ENCODE results near the gene PTPRG.

The PTPRG gene

DNA sequence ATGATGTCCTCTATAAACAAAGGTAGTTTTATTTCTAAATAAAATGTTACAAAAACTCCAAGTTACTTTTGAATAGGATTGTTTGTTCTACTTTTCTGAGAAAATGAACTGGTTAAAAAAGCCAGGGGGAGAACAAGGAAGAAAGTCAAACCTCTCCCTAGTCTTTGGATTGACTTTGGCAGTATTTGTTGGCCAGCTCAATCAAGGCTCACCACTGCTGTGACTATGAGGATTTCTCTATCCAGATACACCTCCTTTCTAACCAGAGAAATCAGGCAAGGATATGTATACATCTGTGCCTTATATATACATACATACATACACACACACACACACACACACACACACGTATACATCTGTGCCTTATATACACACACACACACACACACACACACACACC lies 704.2 kb downstream of the PTPRG start:
- no peak for DNase-seq (ENCODE audit: low read depth in 3 of 3)

GRCh38 chr3:62266668-62267283 lies 705.4 kb downstream of the PTPRG start:
- no peak for DNase-seq (ENCODE audit: low read depth in 3 of 3)

GRCh38 chr3:62276658-62277180 lies 715.3 kb downstream of the PTPRG start:
- DNase-seq (ENCODE audit: low read depth in 3 of 3): no peak

DNA sequence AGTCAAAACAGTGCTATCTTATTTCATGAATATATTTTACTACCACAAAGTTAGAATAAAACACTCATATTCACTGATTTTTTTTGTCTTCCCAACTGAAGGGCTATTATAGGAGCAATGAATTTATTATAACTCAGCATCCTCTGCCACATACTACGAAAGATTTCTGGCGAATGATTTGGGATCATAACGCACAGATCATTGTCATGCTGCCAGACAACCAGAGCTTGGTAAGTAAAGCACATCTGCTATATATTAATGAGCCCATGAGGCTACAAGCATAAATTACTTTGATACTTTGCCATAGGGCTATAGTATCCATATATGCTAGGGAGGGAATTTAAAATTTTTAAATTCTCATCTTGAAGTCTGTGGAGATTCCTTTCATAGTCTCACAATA lies 716.1 kb downstream of the PTPRG start:
- no peak for DNase-seq (ENCODE audit: low read depth in 3 of 3)

- no peak for DNase-seq (ENCODE audit: low read depth in 3 of 3)
Observed at GRCh38 chr3:62277986-62278385, 716.6 kb downstream of the PTPRG start.

DNA sequence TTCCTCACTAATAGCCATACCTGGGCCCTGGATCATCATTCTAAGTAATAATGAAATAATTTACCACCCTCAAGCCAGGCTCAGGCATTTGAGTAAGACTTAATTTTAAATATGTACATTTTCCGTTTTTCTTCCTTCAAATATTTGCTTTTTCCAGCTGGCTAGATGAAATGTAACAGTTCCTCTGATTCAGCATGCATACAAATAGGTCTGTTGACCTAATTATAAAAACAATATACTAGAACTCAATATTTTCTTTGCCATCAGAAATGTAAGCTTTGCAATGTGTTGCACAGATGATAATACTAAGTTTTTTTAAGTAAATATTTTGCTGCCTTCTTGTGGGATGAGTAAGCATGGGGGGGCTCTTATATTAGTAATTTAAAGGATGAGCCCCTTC lies 720.4 kb downstream of the PTPRG start:
- DNase-seq (ENCODE audit: low read depth in 3 of 3): no peak

DNA sequence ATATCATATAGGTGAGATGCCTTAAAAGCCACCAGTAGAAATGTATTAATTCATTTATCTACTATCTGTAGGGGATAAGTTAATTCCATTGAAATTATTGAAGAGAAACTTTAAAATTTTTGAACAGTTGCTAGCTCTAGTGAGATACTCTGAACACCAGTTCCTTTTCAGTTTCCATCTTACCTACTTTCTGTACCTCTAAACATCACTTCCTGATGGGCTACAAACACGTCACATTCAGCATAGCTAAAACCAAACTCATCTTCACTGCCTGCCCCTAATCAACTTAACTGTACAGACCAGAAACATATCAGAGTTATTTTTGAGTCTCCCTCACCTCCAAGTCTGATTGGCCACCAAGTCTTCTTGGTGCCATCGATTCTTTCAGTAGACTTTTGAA lies 723.1 kb downstream of the PTPRG start:
- DNase-seq (ENCODE audit: low read depth in 3 of 3): no peak

DNA sequence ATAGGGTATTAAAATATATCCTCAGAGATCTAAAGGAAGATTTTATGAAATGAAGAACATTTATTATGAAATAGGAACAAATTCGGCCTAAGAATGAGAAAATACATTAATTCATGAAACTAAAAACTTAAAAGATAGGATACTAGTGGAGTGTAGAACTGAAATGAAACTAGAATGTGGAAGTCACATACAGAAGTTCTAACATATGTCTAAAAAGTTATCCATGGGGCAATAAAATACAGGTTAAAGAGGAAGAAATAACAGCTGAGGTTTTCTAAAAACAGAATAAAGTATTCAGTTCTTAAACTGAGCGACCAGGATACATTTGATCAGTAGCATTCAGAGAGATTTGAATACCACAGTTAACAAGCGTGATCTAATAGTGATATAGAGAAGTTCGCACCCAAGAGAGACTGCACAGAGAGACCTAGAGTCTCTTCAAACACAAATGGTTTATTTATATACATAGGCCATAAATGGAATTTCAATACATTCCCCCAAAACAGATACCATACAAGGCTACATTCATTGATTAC lies 726.1 kb downstream of the PTPRG start:
- no peak for DNase-seq (ENCODE audit: low read depth in 3 of 3)

DNA sequence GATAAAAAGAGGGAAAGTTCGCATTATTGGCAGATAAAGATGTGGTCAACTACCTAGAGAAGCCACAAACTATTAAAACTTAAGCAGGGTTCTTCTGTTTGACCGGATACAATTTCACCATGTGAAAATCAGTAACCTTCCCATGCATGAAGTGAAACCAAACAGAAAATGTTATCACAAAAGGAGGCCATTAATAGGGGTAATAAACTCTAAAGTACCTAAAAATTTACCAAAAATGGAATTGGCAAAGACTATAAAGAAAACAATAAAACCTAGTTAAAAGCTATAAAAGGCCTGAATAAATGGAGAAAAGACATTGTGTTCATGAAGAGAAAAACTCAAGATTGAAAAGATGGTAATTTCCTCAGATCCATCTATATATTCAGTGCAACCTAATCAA lies 728.6 kb downstream of the PTPRG start:
- no peak for DNase-seq (ENCODE audit: low read depth in 3 of 3)

GRCh38 chr3:62293051-62293780 lies 731.8 kb downstream of the PTPRG start:
- no peak for DNase-seq (ENCODE audit: low read depth in 3 of 3)

GRCh38 chr3:62295571-62295970 lies 734.2 kb downstream of the PTPRG start:
- DNase-seq (ENCODE audit: low read depth in 3 of 3): no peak

- no peak for DNase-seq (ENCODE audit: low read depth in 3 of 3)
Observed at GRCh38 chr3:62300617-62301016, 739.2 kb downstream of the PTPRG start.

GRCh38 chr3:62312201-62312600 lies 750.8 kb downstream of the PTPRG start:
- DNase-seq (ENCODE audit: low read depth in 3 of 3): no peak

GRCh38 chr3:62316525-62316924 lies 755.2 kb downstream of the PTPRG start:
- DNase-seq (ENCODE audit: low read depth in 3 of 3): no peak

DNA sequence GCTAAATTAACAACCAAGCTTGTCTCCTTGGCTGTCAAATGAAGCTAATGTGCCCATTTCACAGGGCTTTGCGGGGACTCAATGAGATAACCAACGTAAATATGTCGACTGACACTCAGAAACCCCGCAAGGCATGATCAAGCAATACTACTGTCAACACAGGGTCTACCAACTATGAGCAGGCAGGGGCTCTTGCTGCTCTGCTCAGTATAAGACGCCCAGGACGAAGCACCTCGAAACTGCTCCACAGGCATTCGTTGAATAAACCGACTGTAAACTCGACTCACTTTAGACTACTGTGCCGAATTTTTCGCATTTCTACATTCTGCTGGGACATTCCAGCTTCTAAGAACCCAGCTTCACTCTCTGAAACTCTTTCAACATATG lies 757.0 kb downstream of the PTPRG start:
- DNase-seq (ENCODE audit: low read depth in 3 of 3): no peak

- DNase-seq (ENCODE audit: low read depth in 3 of 3): peak; percentile 37 to 73 (median 51)
Observed at GRCh38 chr3:62318752-62319569, 757.6 kb downstream of the PTPRG start.

- no peak for DNase-seq (ENCODE audit: low read depth in 3 of 3)
Observed at GRCh38 chr3:62319570-62320243, 758.3 kb downstream of the PTPRG start.

DNA sequence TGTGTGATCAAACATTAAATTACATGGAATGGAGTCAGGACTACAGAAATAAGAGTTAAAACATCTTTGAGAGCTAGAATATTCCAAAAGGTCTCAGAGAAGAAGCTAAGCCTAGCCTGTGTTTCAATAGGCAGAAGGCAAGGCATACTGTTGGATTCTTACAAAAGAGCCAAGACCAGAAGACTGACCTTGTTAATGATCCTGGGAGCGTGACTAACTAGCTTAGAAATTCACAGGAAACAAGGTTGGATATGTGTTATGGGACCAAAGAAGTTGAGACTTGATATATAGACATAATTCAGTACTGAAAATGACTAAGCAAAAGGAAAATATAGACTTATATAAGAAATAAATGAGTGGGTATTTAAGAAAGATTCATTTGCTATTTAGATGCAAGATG lies 761.9 kb downstream of the PTPRG start:
- DNase-seq (ENCODE audit: low read depth in 3 of 3): no peak

DNA sequence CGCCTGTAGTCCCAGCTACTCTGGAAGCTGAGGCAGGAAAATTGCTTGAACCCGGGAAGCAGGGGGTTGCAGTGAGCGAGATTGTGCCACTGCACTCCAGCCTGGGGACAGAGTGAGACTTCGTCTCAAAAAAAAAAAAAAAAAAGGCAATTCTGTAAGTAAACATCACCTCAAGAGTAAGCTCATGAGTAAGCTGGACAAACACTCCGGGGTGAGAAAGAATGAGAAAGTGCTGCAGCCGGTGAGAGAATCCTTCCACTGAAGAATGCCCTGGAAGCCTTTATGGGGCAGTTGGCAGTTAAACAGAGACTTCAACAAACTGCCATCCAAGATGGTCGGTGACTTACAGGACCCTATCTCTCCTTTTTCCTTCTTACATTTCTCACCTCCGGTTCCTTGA lies 764.5 kb downstream of the PTPRG start:
- no peak for DNase-seq (ENCODE audit: low read depth in 3 of 3)

GRCh38 chr3:62329971-62330370 lies 768.6 kb downstream of the PTPRG start:
- DNase-seq (ENCODE audit: low read depth in 3 of 3): no peak

- no peak for DNase-seq (ENCODE audit: low read depth in 3 of 3)
Observed at GRCh38 chr3:62332017-62332416, 770.6 kb downstream of the PTPRG start.

GRCh38 chr3:62332835-62333244 lies 771.5 kb downstream of the PTPRG start:
- no peak for DNase-seq (ENCODE audit: low read depth in 3 of 3)

All from stimulated activated CD4-positive, alpha-beta T cell treated with anti-CD3 and anti-CD28 coated beads, TNF-alpha, amount 100 ng/mL, for 24 hours (primary cell).